IMR-90 (cell line): Measurements from ENCODE around the gene DPF3. TPM values are rescaled to one million over a fixed set of nuclear protein-coding genes. Genes with fewer than 3 reads are reported as not detected.

ENCODE experiments used
- ATAC-seq: fragments of 200-7000 bp; cut with Tn5 transposase; 2 replicates; pipeline ENCODE4 v1.9.1; 2020; ENCODE audit warnings: low read depth, mild to moderate bottlenecking, moderate library complexity
- BruUV-seq: library from RNA; stranded (reverse); fragments of 400-500 nt; replicated peaks from 2 replicates; lab custom pipeline; 2021; lab: Mats Ljungman, UMichigan
- CTCF ChIA-PET: fragments of 300-600 bp; formaldehyde crosslinking; extraction: SDS; loops from one replicate; lab custom pipeline; 2021; ENCODE audit warnings: antibody characterized with exemption; lab: Yijun Ruan, JAX
- POLR2A ChIA-PET: fragments of 300-600 bp; sonication (Branson Sonifier 250); formaldehyde crosslinking; loops from one replicate; lab custom pipeline; 2022; ENCODE audit warnings: antibody characterized with exemption; ENCODE audit not compliant: unreplicated experiment; lab: Charles Lee
- DNase-seq: peaks from one replicate; pipeline ENCODE4 v3.0.0; 2013
- H2AFZ ChIP-seq: replicated peaks from 2 replicates; pipeline ENCODE3; 2013; ENCODE audit warnings: low read length, mild to moderate bottlenecking; ENCODE audit not compliant: poor library complexity
- H2AK5ac ChIP-seq: 2 replicates; pipeline ENCODE4 v1.6.1; 2013; ENCODE audit warnings: low read depth, low read length, inconsistent platforms
- H2AK9ac ChIP-seq: replicated peaks from 2 replicates; pipeline ENCODE3; 2013; ENCODE audit warnings: mild to moderate bottlenecking, low read depth, low read length, moderate library complexity; ENCODE audit not compliant: poor library complexity
- H2BK120ac ChIP-seq: 2 replicates; pipeline ENCODE4 v1.6.1; 2013; ENCODE audit warnings: low read depth, low read length, inconsistent platforms
- H2BK15ac ChIP-seq: 3 replicates; pipeline ENCODE4 v1.6.1; 2013; ENCODE audit warnings: low read depth, low read length, inconsistent platforms
- H2BK20ac ChIP-seq: 2 replicates; pipeline ENCODE4 v1.6.1; 2013; ENCODE audit warnings: low read depth, mild to moderate bottlenecking, inconsistent platforms, low read length, moderate library complexity
- H2BK5ac ChIP-seq: 2 replicates; pipeline ENCODE4 v1.6.1; 2013; ENCODE audit warnings: mild to moderate bottlenecking, low read depth, low read length, inconsistent platforms; ENCODE audit not compliant: poor library complexity, severe bottlenecking
- H3K14ac ChIP-seq: replicated peaks from 2 replicates; pipeline ENCODE4 v1.6.1; 2013; ENCODE audit warnings: low read depth, low read length, inconsistent platforms
- H3K18ac ChIP-seq: 2 replicates; pipeline ENCODE4 v1.6.1; 2013; ENCODE audit warnings: low read depth, low read length, control low read depth
- H3K23ac ChIP-seq: 2 replicates; pipeline ENCODE4 v1.6.1; 2013; ENCODE audit warnings: low read depth, low read length, inconsistent platforms
- H3K27ac ChIP-seq: 2 replicates; pipeline ENCODE4 v1.5.1; 2013; ENCODE audit warnings: mild to moderate bottlenecking, control low read depth, low read length; ENCODE audit not compliant: insufficient read depth
- H3K27me3 ChIP-seq: 2 replicates; pipeline ENCODE4 v1.6.1; 2013; ENCODE audit warnings: low read length; ENCODE audit not compliant: control insufficient read depth, insufficient read depth
- H3K36me3 ChIP-seq: 2 replicates; pipeline ENCODE4 v1.6.1; 2013; ENCODE audit warnings: low read length, mixed read lengths; ENCODE audit not compliant: control insufficient read depth, insufficient read depth
- H3K4ac ChIP-seq: 2 replicates; pipeline ENCODE4 v1.6.1; 2013; ENCODE audit warnings: low read depth, low read length, inconsistent platforms
- H3K4me1 ChIP-seq: 2 replicates; pipeline ENCODE4 v1.6.1; 2013; ENCODE audit warnings: low read length, mixed read lengths; ENCODE audit not compliant: control insufficient read depth, insufficient read depth
- H3K4me2 ChIP-seq: 2 replicates; pipeline ENCODE4 v1.6.1; 2013; ENCODE audit warnings: low read depth, mild to moderate bottlenecking, control low read depth, low read length, moderate library complexity
- H3K4me3 ChIP-seq: 2 replicates; pipeline ENCODE4 v1.5.1; 2013; ENCODE audit warnings: low read depth, mild to moderate bottlenecking, control low read depth, low read length, moderate library complexity; ENCODE audit not compliant: insufficient read depth
- H3K56ac ChIP-seq: 2 replicates; pipeline ENCODE4 v1.6.1; 2013; ENCODE audit warnings: low read length, inconsistent platforms; ENCODE audit not compliant: insufficient read depth; ENCODE audit errors: extremely low read depth
- H3K79me1 ChIP-seq, 2 experiments: 2 replicates each; pipeline ENCODE4 v1.6.1; 2013; ENCODE audit warnings: low read length in 2 of 2, inconsistent platforms in 1 of 2, low read depth in 1 of 2
- H3K9ac ChIP-seq: 2 replicates; pipeline ENCODE4 v1.6.1; 2013; ENCODE audit warnings: low read depth, low read length, control low read depth
- H3K9me1 ChIP-seq: 2 replicates; pipeline ENCODE4 v1.6.1; 2013; ENCODE audit warnings: low read length, inconsistent platforms; ENCODE audit not compliant: insufficient read depth
- H3K9me3 ChIP-seq: 2 replicates; pipeline ENCODE4 v1.6.1; 2013; ENCODE audit warnings: low read length; ENCODE audit not compliant: control insufficient read depth, insufficient read depth
- H4K20me1 ChIP-seq: 2 replicates; pipeline ENCODE4 v1.6.1; 2013; ENCODE audit warnings: low read length, inconsistent platforms; ENCODE audit not compliant: insufficient read depth
- H4K5ac ChIP-seq: 2 replicates; pipeline ENCODE4 v1.6.1; 2013; ENCODE audit warnings: mild to moderate bottlenecking, low read depth, low read length, control low read depth
- H4K8ac ChIP-seq, 2 experiments: 2 replicates each; pipeline ENCODE4 v1.6.1; 2013; ENCODE audit warnings: low read depth in 2 of 2, low read length in 2 of 2, control low read depth in 1 of 2, inconsistent platforms in 1 of 2
- H4K91ac ChIP-seq: 2 replicates; pipeline ENCODE4 v1.6.1; 2013; ENCODE audit warnings: low read depth, low read length, inconsistent platforms; ENCODE audit not compliant: insufficient read depth
- BHLHE40 ChIP-seq: fragments of 150-350 bp; IDR thresholded peaks from 2 replicates; pipeline ENCODE4 v1.6.1; 2016; ENCODE audit warnings: mild to moderate bottlenecking, low read depth, low read length
- CEBPB ChIP-seq: IDR thresholded peaks from 2 replicates; pipeline ENCODE4 v1.6.1; 2012; ENCODE audit warnings: low read depth, low read length, improper control_type of control experiment
- CTCF ChIP-seq: conservative IDR thresholded peaks from 2 replicates; pipeline ENCODE4 v1.5.1; 2012; ENCODE audit warnings: mild to moderate bottlenecking, low read depth, low read length, improper control_type of control experiment
- ELK1 ChIP-seq: fragments of 150-350 bp; IDR thresholded peaks from 2 replicates; pipeline ENCODE4 v1.6.1; 2016; ENCODE audit warnings: low read depth, mild to moderate bottlenecking, low read length, moderate library complexity, borderline replicate concordance
- FOS ChIP-seq: fragments of 150-350 bp; IDR thresholded peaks from 2 replicates; pipeline ENCODE4 v1.6.1; 2016; ENCODE audit warnings: low read depth, low read length
- MAFK ChIP-seq: IDR thresholded peaks from 2 replicates; pipeline ENCODE4 v1.6.1; 2012; ENCODE audit warnings: low read depth, low read length, improper control_type of control experiment
- MAZ ChIP-seq: IDR thresholded peaks from 2 replicates; pipeline ENCODE4 v1.6.1; 2012; ENCODE audit warnings: low read depth, mild to moderate bottlenecking, low read length, improper control_type of control experiment, moderate library complexity, borderline replicate concordance
- MXI1 ChIP-seq: IDR thresholded peaks from 2 replicates; pipeline ENCODE4 v1.6.1; 2012; ENCODE audit warnings: low read depth, mild to moderate bottlenecking, low read length, moderate library complexity, borderline replicate concordance
- NFE2L2 ChIP-seq: fragments of 150-350 bp; IDR thresholded peaks from 2 replicates; pipeline ENCODE4 v1.6.1; 2016; ENCODE audit warnings: low read depth, mild to moderate bottlenecking, low read length
- POLR2A ChIP-seq: IDR thresholded peaks from 2 replicates; pipeline ENCODE4 v1.6.1; 2012; ENCODE audit warnings: mild to moderate bottlenecking, low read depth, low read length
- RAD21 ChIP-seq: IDR thresholded peaks from 2 replicates; pipeline ENCODE4 v1.6.1; 2012; ENCODE audit warnings: low read length, improper control_type of control experiment
- RCOR1 ChIP-seq: IDR thresholded peaks from 2 replicates; pipeline ENCODE4 v1.6.1; 2012; ENCODE audit warnings: mild to moderate bottlenecking, low read length, improper control_type of control experiment; ENCODE audit not compliant: insufficient replicate concordance
- RFX5 ChIP-seq: IDR thresholded peaks from 2 replicates; pipeline ENCODE4 v1.8.0; 2012; ENCODE audit warnings: low read depth, mild to moderate bottlenecking, low read length, moderate library complexity
- SMC3 ChIP-seq: fragments of 150-350 bp; IDR thresholded peaks from 2 replicates; pipeline ENCODE4 v1.6.1; 2016; ENCODE audit warnings: low read depth, mild to moderate bottlenecking, antibody characterized with exemption, low read length, moderate library complexity
- USF2 ChIP-seq: fragments of 150-350 bp; IDR thresholded peaks from 2 replicates; pipeline ENCODE4 v1.6.1; 2017; ENCODE audit warnings: mild to moderate bottlenecking, antibody characterized with exemption, low read length, low read depth
- whole genome bisulfite sequencing, 2 experiments: methylation state at CpG; one replicate each; pipeline versions ENCODE4 v1.1.5 to v1.1.7; 2013; ENCODE audit warnings: missing lambda C conversion rate in 2 of 2; ENCODE audit not compliant: insufficient read length in 1 of 2; ENCODE audit errors: extremely low coverage in 2 of 2; 5-methylcytosine and 5-hydroxymethylcytosine counted together
- dilution Hi-C: fragments of 300-500 bp; cut with HindIII; formaldehyde crosslinking; loops from one replicate; pipeline ENCODE4 v1.14.3; 2018; ENCODE audit warnings: low sequenced_read_pairs; ENCODE audit not compliant: unreplicated experiment
- in situ Hi-C: fragments of 300-500 bp; cut with MboI; formaldehyde crosslinking; loops from 3 replicates; pipeline ENCODE4 v1.14.3; 2019; ENCODE audit warnings: low sequenced_read_pairs, inconsistent platforms, mixed read lengths
- intact Hi-C: fragments of 100-400 bp; cut with micrococcal nuclease; formaldehyde crosslinking; loops from 2 replicates; pipeline ENCODE4 v1.10.0; 2022
- polyA plus RNA-seq, 3 experiments: library from polyadenylated mRNA; depleted of rRNA; stranded (reverse); fragments of >200 nt; gene quantifications; 2 replicates each; pipeline ENCODE4 v1.2.3, GENCODE V29; 2012; ENCODE audit warnings: low replicate concordance in 1 of 3
- total RNA-seq: library from RNA; depleted of rRNA; stranded (reverse); fragments of >200 nt; gene quantifications from 2 replicates; pipeline ENCODE4 v1.2.3, GENCODE V29; 2012

DPF3 gene
- total and polyA plus RNA-seq, 2 of the 4 experiments (the other 2 are of a cell fraction) = 30.5 to 32.8 TPM

- Histone ChIP-seq H3K23ac (no peak overlapping the region), H3K9me1 (peaks cover 17% of the 10 kb centered on the region)
- TF ChIP-seq RCOR1 = no peak
- no peak for TF ChIP-seq MAZ
- no peak for TF ChIP-seq CEBPB
- TF ChIP-seq POLR2A = no peak
- TF ChIP-seq NFE2L2 = no peak
- no peak for TF ChIP-seq SMC3
- no peak for TF ChIP-seq FOS
- TF ChIP-seq RAD21 = no peak
- TF ChIP-seq CTCF = no peak
- TF ChIP-seq MAFK = no peak
- no peak for TF ChIP-seq RFX5
- TF ChIP-seq BHLHE40 = no peak
- no peak for TF ChIP-seq ELK1
- no peak for TF ChIP-seq USF2
- no peak for TF ChIP-seq MXI1
Measured at GRCh38 chr14:72731252-72732020, 162.5 kb downstream of the DPF3 start.

More at GRCh38 chr14:72731252-72732020, 162.5 kb downstream of the DPF3 start:
- no peak overlapping the region for H3K27ac ChIP-seq
- intact Hi-C loops = no loop called here
- 98% methylated on average over 6 of the region's 18 CpGs; no CpG with 5 or more reads in 1 of the 2 experiments for WGBS, 2 experiments
- H2BK20ac ChIP-seq = no peak overlapping the region
- peaks cover 3 to 27% of the 10 kb centered on the region in 2 experiments; a peak in 3 of 4 replicates for H3K79me1 ChIP-seq
- no peak overlapping the region for H3K4me3 ChIP-seq
- H3K56ac ChIP-seq = no peak overlapping the region
- H3K36me3 ChIP-seq = peaks cover 17% of the 10 kb centered on the region
- H3K4me2 ChIP-seq = no peak overlapping the region
- H2AK5ac ChIP-seq = 0 out of 2 replicates have a peak overlapping the region, but pooled peaks have one; percentile 24
- dilution Hi-C loops = no loop called here
- no peak overlapping the region for H3K18ac ChIP-seq
- H4K20me1 ChIP-seq = no peaks in the 10 kb centered on the region
- H2AFZ ChIP-seq = no peak overlapping the region
- ATAC-seq (no peak), DNase-seq (no peak)
- no peak overlapping the region for H3K14ac ChIP-seq
- H3K4ac ChIP-seq = no peak overlapping the region
- no peak overlapping the region for H2BK5ac ChIP-seq
- ChIA-PET CTCF (no interaction called here), POLR2A (no interaction called here)
- H2BK15ac ChIP-seq = no peak overlapping the region
- no peak overlapping the region for H3K9ac ChIP-seq
- no peak overlapping the region for H2BK120ac ChIP-seq
- no peak overlapping the region for H2AK9ac ChIP-seq
- no peak overlapping the region for H4K5ac ChIP-seq
- H3K9me3 ChIP-seq = no peaks in the 10 kb centered on the region
- BruUV-seq = no TSS peak
- no peak overlapping the region for H4K91ac ChIP-seq
- in situ Hi-C loops = no loop called here
- H3K27me3 ChIP-seq = no peaks in the 10 kb centered on the region
- H4K8ac ChIP-seq = no peak overlapping the region
- H3K4me1 ChIP-seq = peaks cover 8% of the 10 kb centered on the region
